Activated CD4-positive, CD25-positive, alpha-beta regulatory T cell treated with anti-CD3 and anti-CD28 coated beads, Interleukin-2, amount 50 U/mL, for 24 hours (primary cell): ENCODE measurements around the gene ROMO1.
"Not testable (repeated sequence)": the region's sequence is repeated elsewhere in the genome, so short reads cannot be mapped to it uniquely, and the experiment has no call there.

ENCODE experiments used
- ATAC-seq, 2 donors: fragments of 150-1000 bp; cut with Tn5 transposase; one replicate each; pipeline ENCODE4 v1.10.0; 2021; ENCODE audit warnings: mild to moderate bottlenecking in 1 of 2, moderate library complexity in 1 of 2

Gene ROMO1

DNA sequence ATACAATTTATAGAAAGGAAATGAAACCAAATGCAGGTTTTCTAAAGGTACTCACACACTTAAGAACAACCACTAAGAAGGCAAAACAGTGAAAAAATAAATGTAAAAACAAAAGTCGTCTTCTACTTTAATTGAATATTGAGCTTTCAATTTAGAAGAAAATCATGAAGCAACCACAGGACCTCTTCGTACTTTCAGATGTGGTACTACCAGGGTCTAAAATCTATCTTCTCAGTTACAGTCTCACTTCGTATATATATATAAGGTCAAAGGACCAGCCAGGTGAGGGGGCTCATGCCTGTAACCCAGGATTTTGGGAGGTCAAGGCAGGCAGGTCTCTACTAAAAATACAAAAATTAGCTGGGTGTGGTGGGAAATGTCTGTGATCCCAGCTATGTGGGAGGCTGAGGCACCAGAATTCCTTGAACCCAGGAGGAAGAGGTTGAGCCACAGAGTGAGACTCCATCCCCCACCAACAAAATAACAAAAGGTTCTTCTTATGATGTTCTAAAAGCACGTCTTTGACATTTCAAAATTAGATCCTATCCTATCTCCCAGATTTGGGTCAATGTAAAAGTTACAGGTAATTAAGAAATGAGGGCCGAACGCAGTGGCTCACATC is 12.5 kb downstream of the ROMO1 start:
- peak; percentile 81 for ATAC-seq

GRCh38 chr20:35713120-35713519 is 13.9 kb downstream of the ROMO1 start:
- ATAC-seq, result not testable (repeated sequence)

- no peak for ATAC-seq
Measured at GRCh38 chr20:35714127-35714526, 14.9 kb downstream of the ROMO1 start.

GRCh38 chr20:35715652-35716051 is 16.4 kb downstream of the ROMO1 start:
- no peak for ATAC-seq

DNA sequence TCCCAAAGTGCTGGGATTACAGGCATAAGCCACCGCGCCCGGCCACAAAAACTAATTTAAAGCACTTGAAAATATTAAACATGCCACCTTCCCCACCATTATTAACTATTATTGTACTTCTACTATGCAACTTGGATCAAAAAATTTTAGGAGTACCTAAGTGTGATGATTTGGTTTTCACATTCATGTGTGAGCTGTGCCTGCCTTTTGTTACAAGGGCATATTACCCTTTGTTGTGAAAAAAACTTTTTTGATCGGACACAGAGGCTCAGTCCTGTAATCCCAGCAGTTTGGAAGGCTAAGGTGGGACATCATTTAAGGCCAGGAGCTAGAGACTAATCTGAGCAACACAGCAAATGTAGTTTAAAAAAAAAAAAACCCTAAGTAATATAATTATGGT is 17.1 kb downstream of the ROMO1 start:
- no peak for ATAC-seq

DNA sequence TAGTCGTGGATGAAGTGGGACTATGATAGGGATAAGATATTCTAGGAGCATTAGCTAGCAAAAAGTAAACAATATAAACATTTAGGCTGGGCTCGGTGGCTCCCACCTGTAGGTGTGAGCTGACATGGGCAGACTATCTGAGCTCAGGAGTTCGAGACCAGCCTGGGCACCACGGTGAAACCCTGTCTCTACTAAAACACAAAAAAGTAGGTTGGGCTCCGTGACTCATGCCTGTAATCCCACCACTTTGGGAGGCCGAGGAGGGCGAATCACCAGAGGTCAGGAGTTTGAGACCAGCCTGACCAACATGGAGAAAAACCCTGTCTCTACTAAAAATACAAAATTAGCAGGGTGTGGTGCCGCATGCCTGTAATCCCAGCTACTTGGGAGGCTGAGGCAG is 19.1 kb downstream of the ROMO1 start:
- not testable (repeated sequence) for ATAC-seq

DNA sequence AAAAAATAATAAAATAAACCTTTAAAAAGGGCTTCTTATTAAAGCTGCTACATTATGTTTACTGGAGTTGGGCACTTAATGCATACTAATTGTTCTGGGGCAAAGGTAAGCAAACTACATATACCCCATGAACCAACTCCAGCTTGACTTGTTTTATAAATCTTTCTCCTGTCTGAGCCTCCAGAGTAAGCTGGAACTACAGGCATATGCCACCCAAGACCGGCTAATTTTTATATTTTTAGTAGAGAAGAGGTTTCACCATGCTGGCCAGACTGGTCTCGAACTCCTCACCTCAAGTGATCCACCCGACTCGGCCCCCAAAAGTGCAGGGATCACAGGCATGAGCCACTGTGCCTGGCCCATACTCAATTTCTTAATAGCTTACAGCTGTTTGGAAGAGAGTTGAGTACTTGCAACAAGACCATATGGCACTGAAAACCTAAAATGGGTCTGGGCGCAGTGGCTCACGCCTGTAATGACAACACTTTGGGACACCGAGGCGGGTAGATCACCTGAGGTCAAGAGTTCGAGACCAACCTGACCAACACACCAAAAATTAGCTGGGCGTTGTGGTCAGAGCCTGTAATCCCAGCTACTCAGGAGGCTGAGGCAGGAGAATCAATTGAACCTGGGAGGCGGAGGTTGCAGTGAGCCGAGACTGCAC is 19.9 kb downstream of the ROMO1 start:
- no peak for ATAC-seq

GRCh38 chr20:35719717-35720116 is 20.5 kb downstream of the ROMO1 start:
- ATAC-seq, result no peak

- no peak for ATAC-seq
Measured at GRCh38 chr20:35720165-35721123, 21.2 kb downstream of the ROMO1 start.

DNA sequence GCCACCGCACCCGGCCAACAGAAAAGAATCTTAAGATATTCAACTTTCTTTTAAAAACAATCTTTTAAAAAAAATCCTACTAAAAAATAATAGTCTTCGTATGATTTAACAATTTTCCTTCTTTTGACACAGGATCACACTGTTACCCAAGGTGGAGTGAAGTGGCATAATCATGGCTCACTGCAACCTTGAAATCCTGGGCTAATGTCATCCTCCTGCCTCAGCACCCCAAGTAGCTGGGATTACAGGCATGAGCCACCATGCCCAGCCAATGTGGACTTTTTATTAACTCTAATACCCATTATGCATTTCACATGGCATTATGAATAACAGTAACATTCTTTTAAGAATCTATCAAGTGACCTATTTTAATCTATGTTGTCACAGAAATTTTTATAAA is 22.0 kb downstream of the ROMO1 start:
- no peak for ATAC-seq

GRCh38 chr20:35721621-35722020 is 22.4 kb downstream of the ROMO1 start:
- no peak for ATAC-seq

- ATAC-seq, result not testable (repeated sequence)
Measured at GRCh38 chr20:35723275-35723639, 24.1 kb downstream of the ROMO1 start.

- not testable (repeated sequence) for ATAC-seq
Measured at GRCh38 chr20:35723652-35724320, 24.6 kb downstream of the ROMO1 start.

GRCh38 chr20:35724321-35725230 is 25.4 kb downstream of the ROMO1 start:
- ATAC-seq, result no peak

GRCh38 chr20:35726842-35727711 is 27.9 kb downstream of the ROMO1 start:
- ATAC-seq, result no peak

GRCh38 chr20:35729283-35729807 is 30.1 kb downstream of the ROMO1 start:
- no peak for ATAC-seq

DNA sequence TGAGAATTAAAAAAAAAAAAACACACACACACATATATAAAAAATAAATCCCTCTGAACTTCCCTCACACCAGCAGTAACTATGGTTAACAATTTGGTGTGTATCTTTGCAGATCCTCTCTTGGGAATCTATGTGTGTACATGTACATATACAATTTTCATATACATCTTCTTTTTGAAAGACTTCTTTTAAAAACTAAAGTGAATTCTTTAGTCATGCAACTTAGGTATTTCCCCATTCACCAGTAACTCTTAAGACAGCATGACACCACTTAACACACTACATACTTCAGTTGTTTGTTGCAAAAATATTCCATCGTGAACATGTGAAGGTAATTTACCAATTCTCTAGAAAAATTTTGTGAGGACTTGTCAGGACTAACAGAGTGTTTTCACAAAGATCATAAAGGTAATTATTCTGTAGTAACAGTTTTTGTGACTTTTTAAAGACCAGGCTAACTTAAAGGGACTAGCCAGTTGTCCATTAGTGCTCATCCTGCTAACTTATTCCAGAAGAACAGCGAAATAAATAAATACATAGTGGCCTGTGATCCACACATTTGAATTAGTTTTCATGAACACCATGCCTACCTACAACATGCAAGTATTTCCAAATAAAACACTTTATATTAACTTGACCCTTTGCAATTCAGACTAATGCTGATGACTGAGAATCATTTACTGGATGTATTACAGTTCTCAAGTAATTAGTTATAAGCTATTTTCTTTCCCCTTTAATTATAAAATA is 30.8 kb downstream of the ROMO1 start:
- ATAC-seq, result peak; percentile 39 to 54

DNA sequence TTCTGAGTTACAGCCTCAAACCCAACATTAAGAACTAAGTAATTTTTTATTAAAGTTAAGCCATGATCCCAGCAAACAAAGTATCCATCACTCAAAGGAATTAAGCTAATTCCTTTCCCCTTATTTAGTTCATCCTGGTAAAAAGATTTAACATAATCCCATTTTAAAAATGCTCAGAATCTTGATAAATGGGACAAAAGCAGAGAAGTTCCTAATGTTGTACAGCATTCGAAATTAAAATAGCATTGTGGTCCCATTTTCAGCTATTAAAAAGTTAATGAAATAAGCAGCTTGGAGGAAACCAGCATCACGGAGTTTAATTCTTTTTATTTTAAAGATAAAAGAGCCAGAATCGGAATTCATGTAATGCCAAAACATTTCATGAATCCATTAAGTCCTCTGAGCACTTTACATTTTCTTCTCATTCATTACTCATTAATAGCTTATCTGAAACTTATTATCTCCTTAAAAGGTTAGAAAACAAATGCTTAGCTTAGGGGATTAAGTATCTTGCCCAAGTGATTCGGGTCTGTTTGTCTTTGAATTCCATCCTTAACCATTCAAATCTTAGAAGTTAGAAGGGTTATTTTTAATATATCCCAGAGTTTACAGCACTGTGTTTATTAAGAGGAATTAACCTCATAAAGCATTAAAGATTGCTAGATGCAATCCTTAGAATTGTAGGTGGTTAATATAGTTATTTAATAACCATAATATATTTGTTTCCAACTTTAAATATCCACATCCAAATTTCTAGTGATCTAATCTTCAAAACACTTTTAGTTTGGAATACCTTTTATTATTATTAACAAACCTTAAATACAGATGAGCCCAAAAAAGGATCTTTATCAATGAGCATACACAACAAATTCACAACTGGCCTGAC is 31.6 kb downstream of the ROMO1 start:
- no peak for ATAC-seq

DNA sequence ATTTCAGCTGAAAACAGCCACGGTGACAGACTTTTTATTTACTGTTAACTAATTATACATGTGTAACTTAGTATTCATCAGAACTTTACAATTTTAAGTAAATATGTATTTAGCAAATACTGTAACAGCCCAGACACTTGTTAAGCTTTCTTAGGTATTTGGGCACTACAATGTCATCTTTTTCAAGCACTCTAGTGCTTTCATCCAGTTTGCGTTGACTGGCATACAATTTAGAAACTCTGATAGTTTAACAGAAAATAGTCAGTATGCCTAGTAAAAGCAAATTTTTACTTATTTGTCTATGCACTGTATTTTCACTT is 32.2 kb downstream of the ROMO1 start:
- no peak for ATAC-seq
